CD4-positive, alpha-beta T cell treated with Interleukin-17A for 1 hour (primary cell): ENCODE measurements around the gene IFI27L1.

ENCODE experiments used
- DNase-seq: peaks from one replicate; pipeline ENCODE4 v3.0.0-alpha.2; 2020

The IFI27L1 gene

GRCh38 chr14:94080621-94081385 lies at the start of gene IFI27L1, which contains the start of gene DDX24:
Gene IFI27L1, plus strand, starts transcription at chr14:94081310. Its CDS starts 15,628 bp downstream, at chr14:94096938.
Gene DDX24, minus strand, starts transcription at chr14:94081202. Its CDS starts 1,460 bp downstream, at chr14:94079742.
- DNase-seq = peak; percentile 97

- no peak for DNase-seq
Observed at GRCh38 chr14:94031883-94032279, 49.2 kb upstream of the IFI27L1 start.

GRCh38 chr14:94034886-94035285 lies 46.2 kb upstream of the IFI27L1 start:
- DNase-seq = no peak

- DNase-seq = peak; percentile 81
Observed at GRCh38 chr14:94036313-94037167, 44.6 kb upstream of the IFI27L1 start.

- no peak for DNase-seq
Observed at GRCh38 chr14:94037954-94038353, 43.2 kb upstream of the IFI27L1 start.

- DNase-seq = no peak
Observed at GRCh38 chr14:94038510-94038909, 42.6 kb upstream of the IFI27L1 start.

GRCh38 chr14:94038921-94039629 lies 42.0 kb upstream of the IFI27L1 start:
- DNase-seq = no peak

GRCh38 chr14:94040247-94040646 lies 40.9 kb upstream of the IFI27L1 start:
- DNase-seq = no peak

GRCh38 chr14:94040796-94041195 lies 40.3 kb upstream of the IFI27L1 start:
- DNase-seq = no peak

- no peak for DNase-seq
Observed at GRCh38 chr14:94041551-94042346, 39.4 kb upstream of the IFI27L1 start.

GRCh38 chr14:94042433-94043091 lies 38.5 kb upstream of the IFI27L1 start:
- DNase-seq = no peak

- DNase-seq = no peak
Observed at GRCh38 chr14:94043111-94043755, 37.9 kb upstream of the IFI27L1 start.

- DNase-seq = no peak
Observed at GRCh38 chr14:94043756-94044475, 37.2 kb upstream of the IFI27L1 start.

GRCh38 chr14:94044476-94045091 lies 36.5 kb upstream of the IFI27L1 start:
- DNase-seq = no peak

- DNase-seq = no peak
Observed at GRCh38 chr14:94045101-94045500, 36.0 kb upstream of the IFI27L1 start.

- no peak for DNase-seq
Observed at GRCh38 chr14:94045563-94046345, 35.4 kb upstream of the IFI27L1 start.

GRCh38 chr14:94046696-94047250 lies 34.3 kb upstream of the IFI27L1 start:
- no peak for DNase-seq

- DNase-seq = no peak
Observed at GRCh38 chr14:94047581-94047980, 33.5 kb upstream of the IFI27L1 start.
